GM23248 (cell line): Measurements from ENCODE around the gene PPP6R2.

Source experiments
- EZH2 ChIP-seq: fragments of 200-600 bp; sonication (generic); IDR thresholded peaks from 2 replicates; pipeline ENCODE4 v1.6.1; 2018; ENCODE audit warnings: antibody characterized with exemption, mild to moderate bottlenecking; ENCODE audit not compliant: insufficient read depth, poor library complexity, severe bottlenecking
- EZH2phosphoT487 ChIP-seq: fragments of 200-600 bp; sonication (generic); IDR thresholded peaks from 2 replicates; pipeline ENCODE4 v1.6.1; 2018; ENCODE audit warnings: antibody characterized with exemption, moderate library complexity, mild to moderate bottlenecking, low read depth; ENCODE audit not compliant: insufficient read depth

GRCh38 chr22:50326225-50326955 is 16.7 kb upstream of the PPP6R2 start:
- TF ChIP-seq EZH2 = no peak
- TF ChIP-seq EZH2phosphoT487 = no peak
